Stomach smooth muscle (tissue), 2 donors: ENCODE data around the gene ACBD3.

ENCODE experiments used
- H3K27ac ChIP-seq: one replicate; pipeline ENCODE4 v1.7.0; 2013; ENCODE audit warnings: mild to moderate bottlenecking, low read length, inconsistent platforms
- H3K27me3 ChIP-seq, 2 donors: one replicate each; pipeline ENCODE4 v1.7.0; 2013; ENCODE audit warnings: low read length in 2 of 2; ENCODE audit not compliant: insufficient read depth in 2 of 2, control insufficient read depth in 1 of 2
- H3K36me3 ChIP-seq, 2 donors: one replicate each; pipeline ENCODE4 v1.7.0; 2013; ENCODE audit warnings: low read length in 2 of 2; ENCODE audit not compliant: control insufficient read depth in 2 of 2, insufficient read depth in 2 of 2
- H3K4me1 ChIP-seq: one replicate; pipeline ENCODE4 v1.7.0; 2013; ENCODE audit warnings: low read length; ENCODE audit not compliant: control insufficient read depth, insufficient read depth
- H3K4me3 ChIP-seq, 2 donors: one replicate each; pipeline ENCODE4 v1.7.0; 2013; ENCODE audit warnings: low read length in 2 of 2
- H3K9ac ChIP-seq, 2 donors: one replicate each; pipeline ENCODE4 v1.7.0; 2013; ENCODE audit warnings: low read length in 2 of 2, mild to moderate bottlenecking in 1 of 2
- H3K9me3 ChIP-seq, 2 donors: one replicate each; pipeline ENCODE4 v1.7.0; 2013; ENCODE audit warnings: low read length in 2 of 2; ENCODE audit not compliant: control insufficient read depth in 2 of 2
- donor health status: healthy.
- donor health status: Pancreatic carcinoma.

ACBD3 gene

GRCh38 chr1:226123591-226124471, 62.7 kb downstream of the ACBD3 start:
- Histone ChIP-seq H3K4me1 (peaks cover 22% of the 10 kb centered on the region), H3K36me3 (no peaks in the 10 kb centered on the region), H3K4me3 (no peak overlapping the region), H3K27me3 (no peaks in the 10 kb centered on the region), H3K9me3 (no peaks in the 10 kb centered on the region), H3K9ac (peak overlapping the region in 1 of 2 donors; percentile 29), H3K27ac (no peak overlapping the region)

- Histone ChIP-seq H3K9me3 (no peaks in the 10 kb centered on the region), H3K4me3 (no peak overlapping the region), H3K9ac (no peak overlapping the region), H3K4me1 (peaks cover 22% of the 10 kb centered on the region), H3K27ac (no peak overlapping the region), H3K36me3 (no peaks in the 10 kb centered on the region), H3K27me3 (no peaks in the 10 kb centered on the region)
These were observed 63.4 kb downstream of the ACBD3 start for GRCh38 chr1:226123212-226123560.

- H3K36me3 ChIP-seq, result no peaks in the 10 kb centered on the region
- peak overlapping the region; percentile 41 to 51 for H3K9ac ChIP-seq
- no peaks in the 10 kb centered on the region for H3K9me3 ChIP-seq
- H3K4me1 ChIP-seq, result peaks cover 22% of the 10 kb centered on the region
- H3K4me3 ChIP-seq, result peak overlapping the region; percentile 67 to 77
- H3K27ac ChIP-seq, result no peak overlapping the region
- no peaks in the 10 kb centered on the region for H3K27me3 ChIP-seq
These were observed 64.7 kb downstream of the ACBD3 start for GRCh38 chr1:226121587-226122400.

- Histone ChIP-seq H3K9ac (no peak overlapping the region), H3K9me3 (no peaks in the 10 kb centered on the region), H3K27ac (no peak overlapping the region), H3K27me3 (no peaks in the 10 kb centered on the region), H3K4me3 (peak overlapping the region; percentile 67 to 77), H3K36me3 (no peaks in the 10 kb centered on the region), H3K4me1 (peaks cover 22% of the 10 kb centered on the region)
These were observed 65.4 kb downstream of the ACBD3 start for GRCh38 chr1:226121049-226121586.

GRCh38 chr1:226120398-226120797, 66.1 kb downstream of the ACBD3 start:
- peaks cover 22% of the 10 kb centered on the region for H3K4me1 ChIP-seq
- no peak overlapping the region for H3K9ac ChIP-seq
- no peaks in the 10 kb centered on the region for H3K27me3 ChIP-seq
- no peaks in the 10 kb centered on the region for H3K36me3 ChIP-seq
- no peak overlapping the region for H3K27ac ChIP-seq
- no peak overlapping the region for H3K4me3 ChIP-seq
- H3K9me3 ChIP-seq, result no peaks in the 10 kb centered on the region

GRCh38 chr1:226119169-226119568, 67.4 kb downstream of the ACBD3 start:
- peaks cover 16% of the 10 kb centered on the region for H3K4me1 ChIP-seq
- H3K27me3 ChIP-seq, result no peaks in the 10 kb centered on the region
- no peak overlapping the region for H3K4me3 ChIP-seq
- H3K36me3 ChIP-seq, result no peaks in the 10 kb centered on the region
- no peaks in the 10 kb centered on the region for H3K9me3 ChIP-seq
- no peak overlapping the region for H3K9ac ChIP-seq
- no peak overlapping the region for H3K27ac ChIP-seq

- Histone ChIP-seq H3K27ac (no peak overlapping the region), H3K4me1 (peaks cover 16% of the 10 kb centered on the region), H3K4me3 (no peak overlapping the region), H3K27me3 (no peaks in the 10 kb centered on the region), H3K9ac (no peak overlapping the region), H3K36me3 (no peaks in the 10 kb centered on the region), H3K9me3 (no peaks in the 10 kb centered on the region)
These were observed 68.2 kb downstream of the ACBD3 start for GRCh38 chr1:226118357-226118756.

- no peak overlapping the region for H3K27ac ChIP-seq
- H3K9me3 ChIP-seq, result no peaks in the 10 kb centered on the region
- no peak overlapping the region for H3K9ac ChIP-seq
- no peaks in the 10 kb centered on the region for H3K27me3 ChIP-seq
- no peaks in the 10 kb centered on the region for H3K36me3 ChIP-seq
- no peak overlapping the region for H3K4me3 ChIP-seq
- peaks cover 14% of the 10 kb centered on the region for H3K4me1 ChIP-seq
These were observed 69.2 kb downstream of the ACBD3 start for GRCh38 chr1:226117330-226117729.

GRCh38 chr1:226116673-226117072, 69.9 kb downstream of the ACBD3 start:
- Histone ChIP-seq H3K9me3 (no peaks in the 10 kb centered on the region), H3K27me3 (no peaks in the 10 kb centered on the region), H3K4me1 (peaks cover 16% of the 10 kb centered on the region), H3K4me3 (no peak overlapping the region), H3K36me3 (no peaks in the 10 kb centered on the region), H3K27ac (no peak overlapping the region), H3K9ac (no peak overlapping the region)

- Histone ChIP-seq H3K36me3 (no peaks in the 10 kb centered on the region), H3K9ac (no peak overlapping the region), H3K4me3 (no peak overlapping the region), H3K9me3 (no peaks in the 10 kb centered on the region), H3K27me3 (no peaks in the 10 kb centered on the region), H3K27ac (peak overlapping the region; percentile 89), H3K4me1 (peaks cover 33% of the 10 kb centered on the region)
These were observed 73.9 kb downstream of the ACBD3 start for GRCh38 chr1:226112626-226113025.
